LNCaP clone FGC (cell line): ENCODE results near the gene ARHGEF16.

Source experiments
- DNase-seq: peaks from one replicate; pipeline ENCODE4 v3.0.0-alpha.2; 2011; ENCODE audit warnings: low read depth
- H3K4me3 ChIP-seq: 2 replicates; pipeline ENCODE4 v1.5.1; 2011; ENCODE audit warnings: mild to moderate bottlenecking, low read depth, low read length, control low read depth
- CTCF ChIP-seq: IDR thresholded peaks from 2 replicates; pipeline ENCODE4 v1.5.1; 2012; ENCODE audit warnings: mild to moderate bottlenecking; ENCODE audit not compliant: control insufficient read depth, insufficient read depth; ENCODE audit errors: extremely low read depth

Gene ARHGEF16

GRCh38 chr1:3508757-3509415, 54.4 kb downstream of the ARHGEF16 start:
- no peak for DNase-seq
- H3K4me3 ChIP-seq, result no peak overlapping the region
- no peak for TF ChIP-seq CTCF

GRCh38 chr1:3509721-3510120, 55.3 kb downstream of the ARHGEF16 start:
- no peak for DNase-seq
- TF ChIP-seq CTCF, result no peak
- H3K4me3 ChIP-seq, result no peak overlapping the region

DNA sequence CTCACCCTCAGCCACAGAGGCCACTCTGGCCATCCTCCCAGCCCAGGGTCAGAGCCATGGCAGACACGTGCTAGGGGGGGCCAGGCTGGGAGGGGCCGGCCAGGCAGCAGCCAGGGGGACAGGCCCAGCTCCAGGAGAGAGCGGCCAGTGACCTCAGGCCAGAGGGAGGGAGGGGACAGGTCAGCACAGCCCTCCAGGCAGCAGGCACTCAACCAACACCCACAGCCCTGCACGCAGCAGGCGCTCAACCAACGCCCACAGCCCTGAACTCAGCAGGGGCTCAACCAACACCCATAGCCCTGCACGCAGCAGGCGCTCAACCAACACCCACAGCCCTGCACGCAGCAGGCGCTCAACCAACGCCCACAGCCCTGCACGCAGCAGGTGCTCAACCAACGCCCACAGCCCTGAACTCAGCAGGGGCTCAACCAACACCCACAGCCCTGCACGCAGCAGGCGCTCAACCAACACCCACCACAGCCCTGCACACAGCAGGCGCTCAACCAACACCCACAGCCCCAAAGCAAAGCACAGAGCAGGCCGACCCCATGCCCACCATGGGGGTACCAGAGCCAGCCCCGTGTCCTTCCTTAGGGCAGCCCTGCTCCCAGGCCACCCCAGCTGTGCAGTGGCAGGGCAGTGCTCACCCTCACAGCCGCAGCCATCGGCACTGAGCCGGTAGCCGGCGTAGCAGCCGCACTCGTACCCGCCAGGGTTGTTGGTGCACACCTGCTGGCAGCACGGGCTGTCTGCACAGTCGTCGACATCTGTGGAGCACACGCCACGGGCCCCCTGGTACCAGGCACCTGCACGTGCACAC, 55.9 kb downstream of the ARHGEF16 start:
- no peak for TF ChIP-seq CTCF
- DNase-seq, result no peak

DNA sequence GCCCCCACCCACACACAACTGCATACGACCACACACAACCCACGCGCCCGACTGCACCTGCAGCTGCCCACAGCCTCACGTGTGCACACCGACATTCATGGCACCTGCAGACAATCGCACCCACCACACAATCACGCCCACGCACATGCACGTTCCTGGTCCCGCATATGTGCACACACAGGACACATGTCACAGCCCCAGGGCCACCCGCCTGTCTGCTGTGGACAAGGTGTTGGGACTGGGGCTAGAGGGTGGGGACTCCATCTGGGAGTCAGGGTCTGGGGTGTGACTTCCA, 56.4 kb downstream of the ARHGEF16 start:
- no peak for TF ChIP-seq CTCF
- DNase-seq, result no peak
- no peak overlapping the region for H3K4me3 ChIP-seq

More for the DNA sequence above, 55.9 kb downstream of the ARHGEF16 start:
- H3K4me3 ChIP-seq, result no peak overlapping the region

GRCh38 chr1:3511306-3511705, 56.8 kb downstream of the ARHGEF16 start:
- TF ChIP-seq CTCF, result no peak
- H3K4me3 ChIP-seq, result no peak overlapping the region
- DNase-seq, result no peak

- no peak for DNase-seq
- H3K4me3 ChIP-seq, result no peak overlapping the region
- no peak for TF ChIP-seq CTCF
Observed at GRCh38 chr1:3511856-3512255, 57.4 kb downstream of the ARHGEF16 start.
